ENCODE results near the gene C2orf78.

Gene C2orf78

GRCh38 chr2:73830871-73831401, 47.0 kb downstream of the C2orf78 start:
- DNase-seq = no peak
- Histone ChIP-seq H3K9me3 (ENCODE audit: insufficient read depth, low read length, severe bottlenecking) (no peaks in the 10 kb centered on the region), H2AFZ (ENCODE audit: low read depth, low read length) (no peak overlapping the region), H3K79me2 (ENCODE audit: insufficient read depth, low read length) (peaks cover 52% of the 10 kb centered on the region), H3K9ac (ENCODE audit: low read depth, low read length) (no peak overlapping the region), H3K4me3 (ENCODE audit: low read depth in 1 of 2, low read length in 2 of 2) (no peak overlapping the region), H3K4me1 (ENCODE audit: insufficient read depth, low read length) (peaks cover 47% of the 10 kb centered on the region), H4K20me1 (ENCODE audit: insufficient read depth, low read length) (no peaks in the 10 kb centered on the region), H3K4me2 (ENCODE audit: insufficient read depth, low read length) (peak overlapping the region; percentile 72; the same call in 1 of the 2 replicates), H3K27ac (ENCODE audit: low read length) (no peak overlapping the region), H3K36me3 (ENCODE audit: insufficient read depth, low read length) (peaks cover 41% of the 10 kb centered on the region), H3K27me3 (ENCODE audit: insufficient read depth, low read length, poor library complexity) (no peaks in the 10 kb centered on the region)
- no peak for ATAC-seq (ENCODE audit: insufficient read depth, low read depth)
- TF ChIP-seq, protein P1, sequence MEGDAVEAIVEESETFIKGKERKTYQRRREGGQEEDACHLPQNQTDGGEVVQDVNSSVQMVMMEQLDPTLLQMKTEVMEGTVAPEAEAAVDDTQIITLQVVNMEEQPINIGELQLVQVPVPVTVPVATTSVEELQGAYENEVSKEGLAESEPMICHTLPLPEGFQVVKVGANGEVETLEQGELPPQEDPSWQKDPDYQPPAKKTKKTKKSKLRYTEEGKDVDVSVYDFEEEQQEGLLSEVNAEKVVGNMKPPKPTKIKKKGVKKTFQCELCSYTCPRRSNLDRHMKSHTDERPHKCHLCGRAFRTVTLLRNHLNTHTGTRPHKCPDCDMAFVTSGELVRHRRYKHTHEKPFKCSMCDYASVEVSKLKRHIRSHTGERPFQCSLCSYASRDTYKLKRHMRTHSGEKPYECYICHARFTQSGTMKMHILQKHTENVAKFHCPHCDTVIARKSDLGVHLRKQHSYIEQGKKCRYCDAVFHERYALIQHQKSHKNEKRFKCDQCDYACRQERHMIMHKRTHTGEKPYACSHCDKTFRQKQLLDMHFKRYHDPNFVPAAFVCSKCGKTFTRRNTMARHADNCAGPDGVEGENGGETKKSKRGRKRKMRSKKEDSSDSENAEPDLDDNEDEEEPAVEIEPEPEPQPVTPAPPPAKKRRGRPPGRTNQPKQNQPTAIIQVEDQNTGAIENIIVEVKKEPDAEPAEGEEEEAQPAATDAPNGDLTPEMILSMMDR (IDR thresholded peaks at IDR 0.05; ENCODE audit: borderline replicate concordance, extremely low read depth, low read length, poor library complexity, severe bottlenecking) = no peak
- no peak for TF ChIP-seq EZH2 (IDR thresholded peaks at IDR 0.05; ENCODE audit: borderline replicate concordance, low read depth, low read length, severe bottlenecking)

DNA sequence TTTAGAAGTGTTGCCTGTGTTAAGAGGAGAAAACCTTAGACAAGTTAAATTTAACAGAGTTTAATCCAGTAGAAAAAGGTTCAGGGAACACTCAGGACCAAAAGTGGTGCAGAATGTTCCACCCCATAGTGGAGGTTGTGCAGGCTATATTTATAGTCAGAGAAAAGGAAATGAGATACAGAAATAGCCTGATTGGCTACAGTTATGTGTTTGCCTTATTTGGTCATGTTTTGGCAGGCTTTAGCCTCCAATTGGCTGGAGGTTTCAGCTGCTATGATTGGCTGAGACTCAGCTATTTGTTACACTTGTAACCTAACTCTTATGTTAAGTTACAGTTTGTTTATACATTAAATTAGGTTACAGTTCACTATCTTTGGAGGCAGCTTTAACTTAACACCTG, 48.9 kb downstream of the C2orf78 start:
- no peaks in the 10 kb centered on the region; the same call in 1 of the 2 replicates for H4K20me1 ChIP-seq (ENCODE audit: insufficient read depth, low read length)
- peak overlapping the region; percentile 42; the same call in 1 of the 2 replicates for H3K27ac ChIP-seq (ENCODE audit: low read length)
- no peaks in the 10 kb centered on the region for H3K9me3 ChIP-seq (ENCODE audit: insufficient read depth, low read length, severe bottlenecking)
- H3K27me3 ChIP-seq (ENCODE audit: insufficient read depth, low read length, poor library complexity) = no peaks in the 10 kb centered on the region
- H3K79me2 ChIP-seq (ENCODE audit: insufficient read depth, low read length) = peaks cover 55% of the 10 kb centered on the region
- H3K4me1 ChIP-seq (ENCODE audit: insufficient read depth, low read length) = peaks cover 39% of the 10 kb centered on the region
- H3K36me3 ChIP-seq (ENCODE audit: insufficient read depth, low read length) = peaks cover 49% of the 10 kb centered on the region
- no peak overlapping the region for H2AFZ ChIP-seq (ENCODE audit: low read depth, low read length)
- peak overlapping the region; percentile 1; the same call in 1 of the 2 replicates for H3K4me2 ChIP-seq (ENCODE audit: insufficient read depth, low read length)
- DNase-seq (peak; percentile 18), ATAC-seq (ENCODE audit: insufficient read depth, low read depth) (0 out of 3 replicates have a peak, but pooled peaks have one; percentile 13)
- H3K4me3 ChIP-seq (ENCODE audit: low read depth in 1 of 2, low read length in 2 of 2) = no peak overlapping the region
- no peak overlapping the region for H3K9ac ChIP-seq (ENCODE audit: low read depth, low read length)
- TF ChIP-seq EZH2 (IDR thresholded peaks at IDR 0.05; ENCODE audit: borderline replicate concordance, low read depth, low read length, severe bottlenecking) = no peak
- TF ChIP-seq, protein P1 (IDR thresholded peaks at IDR 0.05; ENCODE audit: borderline replicate concordance, extremely low read depth, low read length, poor library complexity, severe bottlenecking) = no peak

GRCh38 chr2:73836141-73836943, 52.4 kb downstream of the C2orf78 start:
- DNase-seq = no peak
- peaks cover 40% of the 10 kb centered on the region for H3K79me2 ChIP-seq (ENCODE audit: insufficient read depth, low read length)
- no peak overlapping the region for H2AFZ ChIP-seq (ENCODE audit: low read depth, low read length)
- no peak overlapping the region for H3K9ac ChIP-seq (ENCODE audit: low read depth, low read length)
- TF ChIP-seq, protein P1 (IDR thresholded peaks at IDR 0.05; ENCODE audit: borderline replicate concordance, extremely low read depth, low read length, poor library complexity, severe bottlenecking) = no peak
- TF ChIP-seq EZH2 (IDR thresholded peaks at IDR 0.05; ENCODE audit: borderline replicate concordance, low read depth, low read length, severe bottlenecking) = no peak
- peaks cover 16% of the 10 kb centered on the region for H3K4me1 ChIP-seq (ENCODE audit: insufficient read depth, low read length)
- no peaks in the 10 kb centered on the region; the same call in 1 of the 2 replicates for H4K20me1 ChIP-seq (ENCODE audit: insufficient read depth, low read length)
- H3K9me3 ChIP-seq (ENCODE audit: insufficient read depth, low read length, severe bottlenecking) = no peaks in the 10 kb centered on the region
- peaks cover 61% of the 10 kb centered on the region for H3K36me3 ChIP-seq (ENCODE audit: insufficient read depth, low read length)
- H3K27me3 ChIP-seq (ENCODE audit: insufficient read depth, low read length, poor library complexity) = no peaks in the 10 kb centered on the region
- no peak overlapping the region for H3K27ac ChIP-seq (ENCODE audit: low read length)
- no peak overlapping the region for H3K4me3 ChIP-seq (ENCODE audit: low read depth in 1 of 2, low read length in 2 of 2)
- no peak; the same call in 2 of the 3 replicates for ATAC-seq (ENCODE audit: insufficient read depth, low read depth)
- H3K4me2 ChIP-seq (ENCODE audit: insufficient read depth, low read length) = no peak overlapping the region
